HG03469 (cell line): ENCODE results near the gene FARS2.
"Not testable (repeated sequence)": the region's sequence is repeated elsewhere in the genome, so short reads cannot be mapped to it uniquely, and the experiment has no call there.

ENCODE experiments used
- ATAC-seq: cut with Tn5 transposase; IDR thresholded peaks from one replicate; pipeline ENCODE4 v1.9.1; 2021; ENCODE audit warnings: mild to moderate bottlenecking, moderate library complexity, moderate number of reproducible peaks; ENCODE audit not compliant: unreplicated experiment

FARS2 gene

GRCh38 chr6:5656226-5656625 lies 394.9 kb downstream of the FARS2 start:
- ATAC-seq, result no peak

GRCh38 chr6:5656695-5657094 lies 395.4 kb downstream of the FARS2 start:
- ATAC-seq, result not testable (repeated sequence)

- ATAC-seq, result no peak
These were observed 396.5 kb downstream of the FARS2 start for GRCh38 chr6:5657684-5658430.

- no peak for ATAC-seq
These were observed 398.2 kb downstream of the FARS2 start for GRCh38 chr6:5659467-5659866.

GRCh38 chr6:5660772-5661171 lies 399.5 kb downstream of the FARS2 start:
- ATAC-seq, result no peak

- no peak for ATAC-seq
These were observed 401.5 kb downstream of the FARS2 start for GRCh38 chr6:5662797-5663196.

- ATAC-seq, result no peak
These were observed 401.9 kb downstream of the FARS2 start for GRCh38 chr6:5663259-5663658.

GRCh38 chr6:5663739-5664138 lies 402.4 kb downstream of the FARS2 start:
- ATAC-seq, result no peak

- ATAC-seq, result no peak
These were observed 402.8 kb downstream of the FARS2 start for GRCh38 chr6:5664149-5664548.

- ATAC-seq, result no peak
These were observed 403.9 kb downstream of the FARS2 start for GRCh38 chr6:5665173-5665572.

GRCh38 chr6:5665667-5666066 lies 404.4 kb downstream of the FARS2 start:
- ATAC-seq, result no peak

GRCh38 chr6:5666695-5667094 lies 405.4 kb downstream of the FARS2 start:
- ATAC-seq, result no peak

- no peak for ATAC-seq
These were observed 406.4 kb downstream of the FARS2 start for GRCh38 chr6:5667737-5668136.

- no peak for ATAC-seq
These were observed 409.1 kb downstream of the FARS2 start for GRCh38 chr6:5670381-5670780.

GRCh38 chr6:5670811-5671561 lies 409.7 kb downstream of the FARS2 start:
- no peak for ATAC-seq

- no peak for ATAC-seq
These were observed 410.6 kb downstream of the FARS2 start for GRCh38 chr6:5671601-5672559.

GRCh38 chr6:5672581-5673011 lies 411.3 kb downstream of the FARS2 start:
- no peak for ATAC-seq

- no peak for ATAC-seq
These were observed 411.9 kb downstream of the FARS2 start for GRCh38 chr6:5673019-5673790.

- no peak for ATAC-seq
These were observed 412.8 kb downstream of the FARS2 start for GRCh38 chr6:5674141-5674540.

GRCh38 chr6:5674721-5675120 lies 413.4 kb downstream of the FARS2 start:
- no peak for ATAC-seq
